Right ventricle myocardium superior (tissue), 1 donor: ENCODE data around the gene PARPBP. TPM values are rescaled to one million over a fixed set of nuclear protein-coding genes. Genes with fewer than 3 reads are reported as not detected.
A peak's percentile ranks its signal among the peaks of the same experiment; 100 is the strongest.
"Not testable (repeated sequence)": the region's sequence is repeated elsewhere in the genome, so short reads cannot be mapped to it uniquely, and the experiment has no call there.

Experiments used
- ATAC-seq: fragments of 200-7000 bp; cut with Tn5 transposase; one replicate; pipeline ENCODE4 v1.9.1; 2020; ENCODE audit warnings: mild to moderate bottlenecking; ENCODE audit not compliant: poor library complexity
- DNase-seq: peaks from one replicate; pipeline ENCODE4 v3.0.0-alpha.2; 2020
- intact Hi-C: fragments of 100-400 bp; cut with DNase I; formaldehyde crosslinking; loops from one replicate; pipeline ENCODE4 v1.11.2; 2022
- total RNA-seq: library from RNA; stranded (reverse); fragmentation: NEBNext Ultra II Directional; extraction: Animal tissue kit (Norgen Biotek cat#: 25700); gene quantifications from one replicate; pipeline ENCODE4 v1.2.1, GENCODE V29; 2021
- donor health status: DM: no; HTN: yes; CAD: no; lungs with severe emphysema.

PARPBP gene
- total RNA-seq, 1 donor from 2014 or later: 0.24 TPM

GRCh38 chr12:102220736-102221135 lies 100.8 kb downstream of the PARPBP start:
- ATAC-seq (no peak), DNase-seq (no peak)
- intact Hi-C loops: no loop called here

- intact Hi-C loops: no loop called here
- ATAC-seq (no peak), DNase-seq (no peak)
Measured at GRCh38 chr12:102227954-102228353, 108.0 kb downstream of the PARPBP start.

GRCh38 chr12:102232036-102232435 lies 112.1 kb downstream of the PARPBP start:
- intact Hi-C loops: no loop called here
- DNase-seq (no peak), ATAC-seq (no peak)

GRCh38 chr12:102232446-102232845 lies 112.5 kb downstream of the PARPBP start:
- ATAC-seq (peak; percentile 68), DNase-seq (no peak)
- intact Hi-C loops: no loop called here

- DNase-seq (no peak), ATAC-seq (no peak)
- intact Hi-C loops: no loop called here
Measured at GRCh38 chr12:102234599-102234998, 114.6 kb downstream of the PARPBP start.

GRCh38 chr12:102240859-102241258 lies 120.9 kb downstream of the PARPBP start:
- ATAC-seq, DNase-seq, intact Hi-C loops: not testable (repeated sequence)

Other genes starting within 250 kb of the PARPBP start
- gene DRAM1, start 242.6 kb upstream of the PARPBP start, total RNA-seq: 5.0 TPM
- 31.9 TPM for gene WASHC3, start 58.2 kb upstream of the PARPBP start, total RNA-seq
- gene NUP37, start 69 bp upstream of the PARPBP start, total RNA-seq: 17.1 TPM
- gene PMCH, start 77.7 kb downstream of the PARPBP start, total RNA-seq: not detected